ENCODE data around the gene PRCC. TPM values are rescaled to one million over a fixed set of nuclear protein-coding genes. Genes with fewer than 3 reads are reported as not detected.
A peak's percentile ranks its signal among the peaks of the same experiment; 100 is the strongest.

The PRCC gene
- total RNA-seq, 1 donor from 2014 or later = 75.5 TPM

- Mint-ChIP-seq H3K4me1 (ENCODE audit: low read depth, unreplicated experiment) (peaks cover 17% of the 10 kb centered on the region), H3K27ac (ENCODE audit: unreplicated experiment) (peak overlapping the region; percentile 64), H3K4me3 (ENCODE audit: unreplicated experiment) (peak overlapping the region; percentile 15), H3K27me3 (ENCODE audit: low read depth, unreplicated experiment) (no peaks in the 10 kb centered on the region), H3K36me3 (ENCODE audit: low read depth, unreplicated experiment) (peaks cover 9% of the 10 kb centered on the region), H3K9me3 (ENCODE audit: unreplicated experiment) (no peaks in the 10 kb centered on the region)
- Histone ChIP-seq H3K4me1 (ENCODE audit: insufficient read depth, low read length) (peaks cover 5% of the 10 kb centered on the region), H3K27ac (ENCODE audit: low read depth, low read length) (no peak overlapping the region), H3K4me3 (ENCODE audit: insufficient read depth, low read depth, low read length) (no peak overlapping the region), H3K4me2 (ENCODE audit: low read length) (no peak overlapping the region), H3K36me3 (ENCODE audit: insufficient read depth, low read length) (peaks cover 6% of the 10 kb centered on the region), H4K20me1 (ENCODE audit: insufficient read depth, low read length) (peaks cover 78% of the 10 kb centered on the region), H3K27me3 (ENCODE audit: insufficient read depth, low read length) (no peaks in the 10 kb centered on the region), H3K9me3 (ENCODE audit: insufficient read depth, low read depth, low read length) (no peaks in the 10 kb centered on the region), H2AFZ (ENCODE audit: low read depth, low read length) (no peak overlapping the region), H3K9ac (ENCODE audit: low read length) (no peak overlapping the region), H3K79me2 (ENCODE audit: insufficient read depth, low read length) (peaks cover 80% of the 10 kb centered on the region)
- no peak for TF ChIP-seq CTCF (IDR thresholded peaks at IDR 0.05; ENCODE audit: insufficient read depth, low read depth, low read length)
- no peak for TF ChIP-seq EZH2 (IDR thresholded peaks at IDR 0.05; ENCODE audit: insufficient read depth, low read length)
- FAIRE-seq (no peak), DNase-seq (ENCODE audit: low read depth) (peak; percentile 55)
Observed at GRCh38 chr1:156781585-156782186, 14.4 kb downstream of the PRCC start.

GRCh38 chr1:156785458-156785857, 18.1 kb downstream of the PRCC start:
- Histone ChIP-seq H3K4me2 (ENCODE audit: low read length) (no peak overlapping the region), H3K4me3 (ENCODE audit: insufficient read depth, low read depth, low read length) (no peak overlapping the region), H3K27ac (ENCODE audit: low read depth, low read length) (no peak overlapping the region), H3K4me1 (ENCODE audit: insufficient read depth, low read length) (peaks cover 5% of the 10 kb centered on the region), H3K9me3 (ENCODE audit: insufficient read depth, low read depth, low read length) (no peaks in the 10 kb centered on the region), H3K79me2 (ENCODE audit: insufficient read depth, low read length) (peaks cover 60% of the 10 kb centered on the region), H4K20me1 (ENCODE audit: insufficient read depth, low read length) (peaks cover 72% of the 10 kb centered on the region), H2AFZ (ENCODE audit: low read depth, low read length) (no peak overlapping the region), H3K27me3 (ENCODE audit: insufficient read depth, low read length) (no peaks in the 10 kb centered on the region), H3K9ac (ENCODE audit: low read length) (no peak overlapping the region), H3K36me3 (ENCODE audit: insufficient read depth, low read length) (peaks cover 9% of the 10 kb centered on the region)
- Mint-ChIP-seq H3K27ac (ENCODE audit: unreplicated experiment) (peak overlapping the region; percentile 72), H3K4me1 (ENCODE audit: low read depth, unreplicated experiment) (peaks cover 14% of the 10 kb centered on the region), H3K9me3 (ENCODE audit: unreplicated experiment) (no peaks in the 10 kb centered on the region), H3K36me3 (ENCODE audit: low read depth, unreplicated experiment) (peaks cover 16% of the 10 kb centered on the region), H3K4me3 (ENCODE audit: unreplicated experiment) (no peak overlapping the region), H3K27me3 (ENCODE audit: low read depth, unreplicated experiment) (no peaks in the 10 kb centered on the region)
- no peak for FAIRE-seq
- no peak for TF ChIP-seq EZH2 (IDR thresholded peaks at IDR 0.05; ENCODE audit: insufficient read depth, low read length)
- TF ChIP-seq CTCF (IDR thresholded peaks at IDR 0.05; ENCODE audit: insufficient read depth, low read depth, low read length) = no peak
- no peak for DNase-seq (ENCODE audit: low read depth)

GRCh38 chr1:156786640-156787039, 19.3 kb downstream of the PRCC start:
- H3K27me3 ChIP-seq (ENCODE audit: insufficient read depth, low read length) = no peaks in the 10 kb centered on the region
- DNase-seq (ENCODE audit: low read depth) (no peak), FAIRE-seq (no peak)
- peaks cover 14% of the 10 kb centered on the region for H3K36me3 ChIP-seq (ENCODE audit: insufficient read depth, low read length)
- Mint-ChIP-seq H3K36me3 (ENCODE audit: low read depth, unreplicated experiment) (peaks cover 16% of the 10 kb centered on the region), H3K27ac (ENCODE audit: unreplicated experiment) (no peak overlapping the region), H3K4me3 (ENCODE audit: unreplicated experiment) (peak overlapping the region; percentile 27), H3K4me1 (ENCODE audit: low read depth, unreplicated experiment) (peaks cover 7% of the 10 kb centered on the region), H3K9me3 (ENCODE audit: unreplicated experiment) (no peaks in the 10 kb centered on the region), H3K27me3 (ENCODE audit: low read depth, unreplicated experiment) (no peaks in the 10 kb centered on the region)
- no peak overlapping the region for H2AFZ ChIP-seq (ENCODE audit: low read depth, low read length)
- H3K79me2 ChIP-seq (ENCODE audit: insufficient read depth, low read length) = peaks cover 52% of the 10 kb centered on the region
- no peak overlapping the region for H3K9ac ChIP-seq (ENCODE audit: low read length)
- no peak for TF ChIP-seq CTCF (IDR thresholded peaks at IDR 0.05; ENCODE audit: insufficient read depth, low read depth, low read length)
- TF ChIP-seq EZH2 (IDR thresholded peaks at IDR 0.05; ENCODE audit: insufficient read depth, low read length) = no peak
- no peaks in the 10 kb centered on the region for H3K4me1 ChIP-seq (ENCODE audit: insufficient read depth, low read length)
- peaks cover 69% of the 10 kb centered on the region for H4K20me1 ChIP-seq (ENCODE audit: insufficient read depth, low read length)
- no peak overlapping the region for H3K27ac ChIP-seq (ENCODE audit: low read depth, low read length)
- H3K4me3 ChIP-seq (ENCODE audit: insufficient read depth, low read depth, low read length) = no peak overlapping the region
- no peak overlapping the region for H3K4me2 ChIP-seq (ENCODE audit: low read length)
- H3K9me3 ChIP-seq (ENCODE audit: insufficient read depth, low read depth, low read length) = no peaks in the 10 kb centered on the region
